GM18520 (cell line): ENCODE results near the gene IKZF2.
A peak's percentile ranks its signal among the peaks of the same experiment; 100 is the strongest.

Source experiments
- ATAC-seq: cut with Tn5 transposase; IDR thresholded peaks from one replicate; pipeline ENCODE4 v1.9.1; 2021; ENCODE audit not compliant: unreplicated experiment

The IKZF2 gene

GRCh38 chr2:213101692-213102460 lies 49.5 kb downstream of the IKZF2 start:
- ATAC-seq = no peak

GRCh38 chr2:213101109-213101508 lies 50.3 kb downstream of the IKZF2 start:
- no peak for ATAC-seq

- no peak for ATAC-seq
Observed at GRCh38 chr2:213098612-213099011, 52.8 kb downstream of the IKZF2 start.

- no peak for ATAC-seq
Observed at GRCh38 chr2:213091765-213092164, 59.6 kb downstream of the IKZF2 start.

- ATAC-seq = no peak
Observed at GRCh38 chr2:213090772-213091171, 60.6 kb downstream of the IKZF2 start.

GRCh38 chr2:213089438-213089837 lies 62.0 kb downstream of the IKZF2 start:
- no peak for ATAC-seq

GRCh38 chr2:213087040-213087439 lies 64.4 kb downstream of the IKZF2 start:
- peak; percentile 74 for ATAC-seq

GRCh38 chr2:213086571-213086970 lies 64.8 kb downstream of the IKZF2 start:
- ATAC-seq = no peak

- no peak for ATAC-seq
Observed at GRCh38 chr2:213086050-213086449, 65.4 kb downstream of the IKZF2 start.

GRCh38 chr2:213085538-213085937 lies 65.9 kb downstream of the IKZF2 start:
- no peak for ATAC-seq

GRCh38 chr2:213084261-213084660 lies 67.2 kb downstream of the IKZF2 start:
- ATAC-seq = no peak

GRCh38 chr2:213080969-213081617 lies 70.3 kb downstream of the IKZF2 start:
- ATAC-seq = no peak

GRCh38 chr2:213079756-213080155 lies 71.7 kb downstream of the IKZF2 start:
- ATAC-seq = no peak

GRCh38 chr2:213078686-213079085 lies 72.7 kb downstream of the IKZF2 start:
- no peak for ATAC-seq

GRCh38 chr2:213069531-213069930 lies 81.9 kb downstream of the IKZF2 start:
- ATAC-seq = no peak

- no peak for ATAC-seq
Observed at GRCh38 chr2:213068676-213069359, 82.6 kb downstream of the IKZF2 start.

GRCh38 chr2:213067888-213068287 lies 83.5 kb downstream of the IKZF2 start:
- no peak for ATAC-seq

- no peak for ATAC-seq
Observed at GRCh38 chr2:213066443-213066743, 85.0 kb downstream of the IKZF2 start.

GRCh38 chr2:213065583-213066442 lies 85.6 kb downstream of the IKZF2 start:
- peak; percentile 43 for ATAC-seq

- no peak for ATAC-seq
Observed at GRCh38 chr2:213064099-213064498, 87.3 kb downstream of the IKZF2 start.

GRCh38 chr2:213057977-213058376 lies 93.4 kb downstream of the IKZF2 start:
- ATAC-seq = no peak
